ENCODE results near the gene APOBEC2.

The APOBEC2 gene

DNA sequence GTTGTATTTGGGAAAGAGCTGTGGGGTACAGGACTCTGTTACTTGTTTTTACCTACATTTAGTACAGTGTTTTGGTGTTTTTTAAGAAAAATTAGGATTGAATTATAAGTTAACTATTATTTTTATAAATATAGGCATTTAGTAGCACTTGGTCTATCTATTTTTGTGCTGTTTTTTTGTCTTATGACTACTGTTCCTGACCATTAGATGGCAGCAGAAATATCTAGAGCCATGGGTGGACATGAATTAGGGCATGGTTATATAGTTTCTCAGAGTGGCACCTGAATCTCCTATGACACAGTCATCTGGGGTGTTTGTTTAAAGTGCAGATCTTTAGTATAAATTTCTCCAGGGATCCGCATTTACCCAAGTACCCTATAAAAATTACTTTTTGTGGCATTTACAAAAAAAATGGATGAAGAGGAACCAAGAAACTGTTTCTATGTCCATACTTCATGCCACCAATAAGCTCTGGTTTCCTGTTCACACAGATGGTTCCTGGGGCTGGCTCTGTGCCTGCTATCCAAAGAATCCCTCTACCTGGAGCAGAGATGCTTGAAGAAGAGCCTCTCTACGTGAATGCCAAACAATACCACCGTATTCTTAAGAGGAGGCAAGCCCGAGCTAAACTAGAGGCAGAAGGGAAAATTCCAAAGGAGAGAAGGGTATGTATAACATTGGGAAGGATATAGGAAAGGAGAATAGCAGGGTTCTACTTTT lies 39.6 kb downstream of the APOBEC2 start:
- DNase-seq: no peak

- no peak for DNase-seq
These were observed 40.7 kb downstream of the APOBEC2 start for GRCh38 chr6:41093729-41094128.

- DNase-seq: no peak
These were observed 44.6 kb downstream of the APOBEC2 start for GRCh38 chr6:41097467-41098090.

- DNase-seq: no peak
These were observed 45.4 kb downstream of the APOBEC2 start for GRCh38 chr6:41098366-41098765.

DNA sequence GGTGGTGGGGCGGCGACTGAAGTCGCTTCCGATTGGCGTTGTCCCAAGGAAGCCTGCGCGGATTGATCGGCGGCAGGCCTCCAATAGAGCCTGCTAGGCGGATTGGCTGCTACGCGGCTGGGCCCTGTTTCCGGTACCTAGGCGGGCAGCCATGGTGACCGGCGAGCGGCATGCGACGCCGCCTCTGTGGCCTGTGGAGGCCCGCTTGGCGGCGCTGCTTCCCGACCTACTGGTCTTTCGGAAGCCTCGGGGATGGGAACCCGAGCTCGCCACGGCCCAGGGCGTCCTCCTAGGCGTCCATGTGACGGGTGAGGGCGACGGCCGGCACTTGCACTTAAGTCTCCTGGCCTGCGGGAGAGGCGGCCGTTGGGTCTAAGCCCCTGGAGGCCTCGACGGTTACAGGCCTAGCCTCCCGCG lies 47.9 kb downstream of the APOBEC2 start:
- DNase-seq: no peak

- no peak for DNase-seq
These were observed 50.8 kb downstream of the APOBEC2 start for GRCh38 chr6:41103847-41104246.

DNA sequence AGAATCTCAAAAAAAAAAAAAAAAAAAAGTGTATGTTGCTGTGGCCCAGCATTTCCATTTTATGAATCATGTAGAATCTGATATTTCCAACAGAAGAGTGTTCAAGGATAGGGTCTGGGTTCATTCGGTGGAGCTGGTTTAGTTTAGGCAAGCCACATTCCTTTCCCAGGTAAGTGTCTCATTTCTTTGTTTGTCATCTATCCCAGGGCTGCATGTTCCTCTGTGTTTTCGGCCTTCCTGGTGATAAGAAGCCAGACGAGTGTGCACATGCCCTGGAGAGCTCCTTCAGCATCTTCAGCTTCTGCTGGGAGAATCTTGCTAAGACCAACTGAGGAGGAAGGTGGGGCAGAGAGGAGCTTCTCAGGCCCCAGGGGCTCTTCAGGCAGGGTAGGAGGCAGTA lies 58.0 kb downstream of the APOBEC2 start:
- DNase-seq: no peak
